KMS-11 (cell line): ENCODE measurements around the gene SCAND1.
"Not testable (repeated sequence)": the region's sequence is repeated elsewhere in the genome, so short reads cannot be mapped to it uniquely, and the experiment has no call there.

ENCODE experiments used
- H2AFZ ChIP-seq: fragments of 200-600 bp; sonication (generic); 2 replicates; pipeline ENCODE4 v1.6.1; 2016; ENCODE audit warnings: antibody characterized with exemption, mixed run types, low read depth
- H3K27ac ChIP-seq: fragments of 200-600 bp; sonication (generic); 2 replicates; pipeline ENCODE4 v1.6.1; 2016; ENCODE audit warnings: mild to moderate bottlenecking, mixed run types
- H3K27me3 ChIP-seq: fragments of 200-600 bp; sonication (generic); 2 replicates; pipeline ENCODE4 v1.6.1; 2017; ENCODE audit warnings: mild to moderate bottlenecking, low read depth, mixed run types, moderate library complexity; ENCODE audit not compliant: insufficient read depth
- H3K36me3 ChIP-seq: fragments of 200-600 bp; sonication (generic); 2 replicates; pipeline ENCODE4 v1.6.1; 2017; ENCODE audit warnings: mild to moderate bottlenecking, mixed run types; ENCODE audit not compliant: insufficient read depth
- H3K4me1 ChIP-seq: fragments of 200-600 bp; sonication (generic); 2 replicates; pipeline ENCODE4 v1.6.1; 2016; ENCODE audit warnings: mild to moderate bottlenecking, low read depth, mixed run types; ENCODE audit not compliant: poor library complexity, severe bottlenecking
- H3K4me2 ChIP-seq: fragments of 200-600 bp; sonication (generic); 2 replicates; pipeline ENCODE4 v1.7.0; 2016; ENCODE audit warnings: mild to moderate bottlenecking, mixed run types
- H3K4me3 ChIP-seq: fragments of 200-600 bp; sonication (generic); IDR thresholded peaks from 2 replicates; pipeline ENCODE4 v1.6.1; 2017; ENCODE audit warnings: low read depth, low read length, mixed read lengths; ENCODE audit not compliant: insufficient read depth
- H3K79me2 ChIP-seq: fragments of 200-600 bp; sonication (generic); 2 replicates; pipeline ENCODE4 v1.6.1; 2016; ENCODE audit warnings: low read depth, mixed run types; ENCODE audit not compliant: insufficient read depth
- H3K9ac ChIP-seq: fragments of 200-600 bp; sonication (generic); 2 replicates; pipeline ENCODE4 v1.6.1; 2016; ENCODE audit warnings: mild to moderate bottlenecking, mixed run types
- H4K20me1 ChIP-seq: fragments of 200-600 bp; sonication (generic); 2 replicates; pipeline ENCODE4 v1.6.1; 2016; ENCODE audit warnings: mild to moderate bottlenecking, mixed run types; ENCODE audit not compliant: insufficient read depth
- CTCF ChIP-seq: fragments of 200-600 bp; sonication (generic); conservative IDR thresholded peaks from 2 replicates; pipeline ENCODE4 v1.6.1; 2017; ENCODE audit warnings: low read depth, mild to moderate bottlenecking, antibody characterized with exemption, low read length, moderate library complexity, mixed read lengths

SCAND1 gene

GRCh38 chr20:35954907-35955251 is 577 bp upstream of the SCAND1 start:
- no peak for TF ChIP-seq CTCF
- Histone ChIP-seq H3K79me2 (peaks cover 38% of the 10 kb centered on the region), H3K4me2 (peak overlapping the region; percentile 74), H4K20me1 (0 out of 2 replicates have a peak, but pooled peaks cover 5% of the 10 kb centered on the region), H3K9ac (peak overlapping the region; percentile 97), H3K27ac (peak overlapping the region; percentile 99), H3K4me3 (no peak overlapping the region), H3K4me1 (peaks cover 28% of the 10 kb centered on the region), H3K36me3 (no peaks in the 10 kb centered on the region), H2AFZ (peak overlapping the region; percentile 64), H3K27me3 (no peaks in the 10 kb centered on the region)

GRCh38 chr20:35953387-35954199 is 709 bp downstream of the SCAND1 start:
- H4K20me1 ChIP-seq = 0 out of 2 replicates have a peak, but pooled peaks cover 5% of the 10 kb centered on the region
- peak overlapping the region; percentile 64 for H2AFZ ChIP-seq
- H3K4me3 ChIP-seq = no peak overlapping the region
- H3K27ac ChIP-seq = peak overlapping the region; percentile 99
- H3K79me2 ChIP-seq = peaks cover 38% of the 10 kb centered on the region
- no peaks in the 10 kb centered on the region for H3K27me3 ChIP-seq
- H3K4me2 ChIP-seq = peak overlapping the region; percentile 98
- peaks cover 28% of the 10 kb centered on the region for H3K4me1 ChIP-seq
- H3K9ac ChIP-seq = peak overlapping the region; percentile 97
- TF ChIP-seq CTCF = no peak
- no peaks in the 10 kb centered on the region for H3K36me3 ChIP-seq

- Histone ChIP-seq H2AFZ (peak overlapping the region; percentile 64; the same call in 1 of the 2 replicates), H3K4me2 (peak overlapping the region; percentile 98), H3K36me3 (no peaks in the 10 kb centered on the region), H3K9ac (peak overlapping the region; percentile 97), H3K79me2 (peaks cover 38% of the 10 kb centered on the region), H3K27me3 (no peaks in the 10 kb centered on the region), H3K4me1 (peaks cover 28% of the 10 kb centered on the region), H4K20me1 (0 out of 2 replicates have a peak, but pooled peaks cover 5% of the 10 kb centered on the region), H3K27ac (peak overlapping the region; percentile 99), H3K4me3 (no peak overlapping the region)
- TF ChIP-seq CTCF = no peak
Measured at GRCh38 chr20:35952480-35953386, 1.6 kb downstream of the SCAND1 start.

GRCh38 chr20:35952080-35952479 is 2.2 kb downstream of the SCAND1 start:
- peak overlapping the region; percentile 99; the same call in 1 of the 2 replicates for H3K27ac ChIP-seq
- H3K4me1 ChIP-seq = peaks cover 28% of the 10 kb centered on the region
- not testable (repeated sequence) for H2AFZ ChIP-seq, H3K9ac ChIP-seq, H3K4me3 ChIP-seq, H3K36me3 ChIP-seq, H3K27me3 ChIP-seq, H4K20me1 ChIP-seq
- H3K4me2 ChIP-seq = peak overlapping the region; percentile 98; the same call in 1 of the 2 replicates
- peaks cover 38% of the 10 kb centered on the region for H3K79me2 ChIP-seq
